Activated naive CD4-positive, alpha-beta T cell treated with anti-CD3 and anti-CD28 coated beads, Interleukin-2, amount 50 U/mL, for 16 hours (primary cell): ENCODE results near the gene EME2.

Experiments used
- DNase-seq: peaks from one replicate; pipeline ENCODE4 v3.0.0-alpha.2; 2020

Gene EME2

GRCh38 chr16:1767116-1767994 is 5.3 kb upstream of the EME2 start:
- no peak for DNase-seq

GRCh38 chr16:1768061-1768766 is 4.4 kb upstream of the EME2 start:
- DNase-seq, result no peak

GRCh38 chr16:1768767-1769401 is 3.7 kb upstream of the EME2 start:
- DNase-seq, result no peak

DNA sequence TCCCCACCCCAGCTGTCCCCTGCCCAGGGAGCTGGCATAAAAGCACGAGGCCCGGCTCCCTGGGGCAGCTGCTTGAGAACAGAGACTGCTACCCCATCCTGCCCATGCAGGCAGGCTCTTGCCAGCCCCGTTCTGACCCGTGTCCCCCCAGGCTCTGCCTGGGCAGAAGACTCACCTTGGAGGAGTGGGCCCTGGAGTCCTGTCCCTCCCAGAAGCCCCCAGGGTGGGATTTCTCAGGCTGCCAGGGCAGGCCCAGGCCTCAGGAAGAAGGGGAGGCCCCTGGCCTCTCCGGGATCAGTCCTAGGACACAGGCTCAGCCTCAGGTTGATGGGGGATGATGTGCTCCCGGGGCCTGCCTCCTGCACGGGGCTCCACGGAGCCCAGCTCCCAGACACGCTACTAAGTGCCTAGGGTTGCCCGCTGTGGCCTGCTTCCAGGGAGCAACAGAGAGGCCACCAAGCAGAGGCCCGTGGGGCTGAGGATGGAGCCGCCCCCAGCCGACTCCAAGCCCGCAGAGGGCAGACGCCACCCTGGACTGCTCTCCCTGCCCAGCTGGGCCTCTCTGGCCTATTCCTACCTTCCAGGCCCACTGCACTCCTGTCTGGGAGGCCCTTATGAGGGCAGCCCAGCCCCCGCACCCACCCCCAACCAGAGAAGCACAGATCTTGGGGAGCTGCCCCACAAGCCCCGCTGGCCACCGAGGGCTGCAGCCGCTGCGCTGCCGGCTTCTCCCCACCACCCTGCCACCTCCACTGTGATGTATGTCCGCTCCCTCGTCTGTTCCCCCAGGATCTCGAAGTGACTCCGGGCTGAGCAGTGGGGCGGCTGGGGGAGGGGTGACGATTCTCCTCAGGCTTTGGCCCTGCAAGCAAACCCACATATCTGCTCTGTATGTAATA is 3.0 kb upstream of the EME2 start:
- DNase-seq, result no peak

DNA sequence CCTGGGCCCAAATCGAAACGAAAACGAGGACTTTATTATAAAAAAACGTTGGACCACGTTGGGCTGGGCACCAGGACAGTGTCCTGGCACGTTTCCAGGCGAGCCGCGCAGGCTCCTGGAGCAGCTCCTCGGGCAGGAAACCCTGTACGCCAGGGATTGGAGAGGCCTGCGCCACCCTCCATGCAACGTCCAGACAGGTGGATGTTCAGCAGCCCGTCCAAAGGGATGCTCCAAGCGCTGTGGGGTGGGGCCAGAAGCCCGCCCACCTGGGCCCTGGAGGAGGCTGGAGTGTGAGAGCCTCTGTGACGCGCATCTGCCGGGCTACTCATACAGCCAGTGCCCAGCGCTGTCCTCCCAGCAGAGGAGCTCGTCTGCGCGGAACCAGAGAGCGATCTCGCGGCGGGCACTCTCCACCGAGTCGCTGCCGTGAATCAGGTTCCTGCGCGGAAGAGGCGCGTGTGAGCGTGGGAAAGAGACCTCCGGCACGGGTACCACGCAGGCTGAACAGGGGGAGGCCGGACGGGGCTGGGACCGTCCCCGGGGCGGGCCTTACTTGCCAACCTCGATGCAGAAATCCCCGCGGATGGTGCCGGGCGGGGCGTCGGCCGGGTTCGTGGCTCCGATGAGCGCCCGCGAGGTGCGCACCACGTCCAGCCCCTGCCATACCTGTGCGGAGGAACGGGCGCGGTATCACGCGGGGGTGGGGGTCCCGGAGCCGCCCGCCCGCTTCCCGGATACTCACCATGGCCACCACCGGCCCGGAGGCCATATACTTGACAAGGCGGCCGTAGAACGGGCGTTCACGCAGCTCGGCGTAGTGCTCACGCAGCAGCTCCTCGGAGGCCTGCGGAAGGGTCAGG is 2.1 kb upstream of the EME2 start:
- peak; percentile 61 for DNase-seq

DNA sequence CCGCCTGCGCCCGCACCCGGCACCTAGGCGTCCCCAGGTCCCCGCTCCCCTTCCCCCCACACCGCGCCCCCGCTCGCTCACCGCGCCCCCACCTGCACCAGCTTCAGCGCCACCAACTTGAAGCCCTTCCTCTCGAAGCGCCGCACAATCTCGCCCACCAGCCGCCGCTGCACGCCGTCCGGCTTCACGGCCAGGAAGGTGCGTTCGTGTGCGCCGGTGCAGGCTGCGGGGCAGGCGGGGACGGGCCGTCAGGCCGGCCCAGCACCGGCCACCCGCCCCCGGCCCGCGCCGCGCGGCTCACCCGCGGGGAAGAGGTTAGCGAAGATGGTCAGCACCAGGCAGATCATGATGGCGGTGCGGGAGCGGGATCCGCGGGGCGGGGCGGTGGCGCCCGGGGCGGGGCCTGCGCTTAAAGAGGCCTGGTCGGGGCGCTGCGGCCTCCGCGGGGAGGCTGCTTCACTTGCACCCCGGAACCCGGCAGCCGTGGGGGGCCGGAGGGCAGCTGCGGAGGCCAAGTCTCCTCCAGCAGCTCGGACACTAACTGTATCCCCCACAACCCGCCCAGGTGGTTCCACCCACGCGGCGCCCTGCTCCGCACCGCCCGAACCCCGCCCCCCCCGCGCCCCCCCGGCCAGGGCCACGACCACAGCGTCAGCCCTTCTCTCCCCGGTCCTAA is 1.3 kb upstream of the EME2 start, which contains the start of gene NME3:
NME3 (minus strand) TSS at position 356 of the 676 bp plus-strand sequence; CDS start at position 347, 9 bp downstream.
- peak; percentile 81 for DNase-seq

DNA sequence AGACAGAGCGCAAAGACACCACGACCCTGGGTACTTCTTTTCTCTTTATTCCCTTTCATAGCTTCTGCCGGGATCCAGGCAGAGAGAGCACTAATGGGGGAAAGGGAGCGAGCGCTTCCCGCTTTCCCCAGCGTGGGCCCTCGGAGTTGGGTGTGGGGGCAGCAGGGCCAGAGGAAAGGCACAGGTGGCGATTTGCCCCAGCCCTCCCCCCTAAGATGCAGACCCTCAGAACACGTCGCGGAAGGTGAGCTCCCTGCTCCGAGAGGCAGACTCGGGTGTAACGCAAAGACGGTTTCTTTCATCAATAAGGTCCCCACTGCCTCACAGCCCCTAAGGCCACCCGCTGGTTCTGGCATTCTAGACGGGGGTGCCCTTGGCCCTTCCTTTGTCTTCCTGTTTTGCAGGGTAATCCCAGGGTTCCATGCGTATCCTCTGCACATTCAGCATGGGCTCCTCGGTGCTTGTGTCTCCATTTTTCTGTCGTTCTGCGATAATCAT is 697 bp upstream of the EME2 start:
- no peak for DNase-seq

- DNase-seq, result peak; percentile 81
Measured at GRCh38 chr16:1772908-1773702, 495 bp downstream of the EME2 start, which contains the start of gene MRPS34. MRPS34 (minus strand) TSS chr16:1773134; CDS start chr16:1773119, 15 bp downstream.

DNA sequence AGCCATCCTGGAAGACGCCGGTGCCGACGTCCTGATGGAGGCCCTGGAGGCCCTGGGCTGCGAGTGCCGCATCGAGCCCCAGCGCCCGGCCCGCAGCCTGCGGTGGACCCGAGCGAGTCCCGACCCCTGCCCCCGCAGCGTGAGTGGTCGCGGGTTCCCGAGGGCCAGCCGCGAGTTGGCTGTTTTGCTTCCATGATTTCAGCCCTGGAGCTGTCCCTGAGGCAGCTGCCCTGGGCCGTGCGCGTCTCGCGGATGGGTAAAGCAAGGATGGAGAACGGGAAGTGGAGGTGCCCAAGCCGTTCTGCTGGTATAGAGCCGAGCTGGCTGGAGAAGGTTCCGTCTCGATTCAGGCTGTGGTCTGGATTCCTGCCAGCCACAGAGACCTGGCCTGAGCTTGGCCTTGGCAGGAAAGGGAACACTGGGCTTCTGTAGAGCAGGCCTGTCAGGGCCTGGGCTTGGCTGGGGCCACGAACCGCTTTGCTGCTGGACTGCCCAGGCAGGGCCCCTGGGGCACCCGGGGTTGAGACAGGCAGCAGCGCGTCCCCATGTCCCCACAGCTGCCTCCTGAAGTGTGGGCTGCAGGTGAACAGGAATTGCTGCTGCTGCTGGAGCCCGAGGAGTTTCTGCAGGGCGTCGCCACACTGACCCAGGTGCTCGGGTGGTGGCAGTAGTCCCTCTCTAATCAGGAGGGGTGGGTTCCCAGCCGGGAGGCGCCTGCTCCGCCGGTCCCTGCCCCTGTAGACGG is 1.3 kb downstream of the EME2 start:
- DNase-seq, result no peak

GRCh38 chr16:1774448-1774780 is 1.8 kb downstream of the EME2 start:
- no peak for DNase-seq

- DNase-seq, result no peak
Measured at GRCh38 chr16:1775006-1775845, 2.6 kb downstream of the EME2 start.

GRCh38 chr16:1775846-1776671 is 3.4 kb downstream of the EME2 start:
- DNase-seq, result no peak

DNA sequence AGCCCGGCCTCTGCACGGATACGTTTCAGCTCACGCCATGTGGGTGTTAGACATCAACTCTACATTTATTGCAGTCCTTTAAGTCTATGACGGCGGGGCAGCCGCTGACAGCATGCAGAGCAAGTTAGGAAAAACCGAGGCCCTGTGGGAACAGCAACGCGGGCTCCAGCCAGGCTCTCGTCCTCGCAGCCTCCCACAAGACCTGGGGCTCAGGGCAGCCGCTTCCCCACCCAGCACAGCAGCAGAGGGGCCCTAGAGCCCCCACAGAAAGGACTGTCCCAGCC is 4.0 kb downstream of the EME2 start:
- no peak for DNase-seq

DNA sequence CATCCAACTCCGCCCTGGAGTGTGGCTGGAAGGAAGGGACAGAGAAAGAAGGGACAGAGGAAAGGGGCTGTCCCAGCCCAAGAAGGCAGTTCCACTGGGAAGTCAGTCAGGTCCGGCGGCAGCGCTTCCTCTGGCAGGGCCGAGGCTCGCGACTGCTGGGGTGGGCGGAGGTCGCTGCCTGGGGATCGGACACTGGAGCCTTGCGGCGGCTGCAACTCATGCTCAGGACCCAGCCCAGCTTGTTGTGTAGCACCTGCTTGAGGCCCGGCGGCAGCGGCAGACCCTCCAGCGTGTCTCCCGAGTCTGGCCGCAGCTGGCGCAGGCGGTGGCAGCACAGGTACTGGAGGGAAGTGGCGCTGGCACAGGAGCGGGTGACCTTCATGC is 4.4 kb downstream of the EME2 start:
- no peak for DNase-seq

DNA sequence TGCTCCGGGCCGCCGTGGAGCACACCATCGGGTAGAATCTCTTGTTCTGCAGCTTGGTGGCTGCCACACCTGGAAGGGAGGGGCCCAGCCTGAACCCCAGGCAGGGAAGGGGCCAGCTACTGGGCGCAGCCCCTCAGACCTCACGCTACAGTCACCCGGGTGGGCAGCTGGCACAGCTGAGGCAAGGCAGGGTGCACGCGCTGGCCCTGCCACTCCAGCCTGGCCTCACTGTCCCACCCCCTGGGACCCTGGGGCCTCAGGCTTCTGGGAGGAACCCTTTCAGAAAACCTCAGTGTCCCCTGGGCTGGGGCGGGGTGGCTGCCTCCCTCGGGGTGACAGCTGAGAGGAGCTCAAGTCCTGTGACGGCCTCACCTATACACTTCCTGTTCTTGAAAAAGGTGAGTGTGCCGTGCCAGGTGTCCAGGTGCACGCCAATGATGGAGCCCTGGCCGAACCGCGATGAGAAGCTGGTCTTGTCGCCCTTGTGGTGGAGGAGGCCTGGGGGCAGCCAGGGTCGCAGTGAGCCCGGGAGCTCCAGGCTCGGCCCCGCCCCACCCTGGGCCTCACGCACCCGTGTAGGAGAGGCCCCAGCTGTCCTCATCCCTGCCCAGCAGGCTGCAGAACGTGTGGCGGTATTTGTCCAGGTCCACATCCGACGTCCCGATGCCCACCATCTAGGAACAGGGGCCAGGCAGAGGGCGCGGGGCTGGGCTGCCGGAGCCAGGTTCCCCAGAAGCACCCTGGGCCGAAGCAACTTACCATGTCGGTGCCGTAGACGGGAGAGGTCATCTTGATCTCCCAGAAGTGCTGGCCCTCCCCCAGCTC is 5.0 kb downstream of the EME2 start:
- no peak for DNase-seq
